Suprapubic skin (tissue), 4 donors: ENCODE measurements around the gene DENND4C. TPM values are rescaled to one million over a fixed set of nuclear protein-coding genes. Genes with fewer than 3 reads are reported as not detected.
A peak's percentile ranks its signal among the peaks of the same experiment; 100 is the strongest.
"Not testable (repeated sequence)": the region's sequence is repeated elsewhere in the genome, so short reads cannot be mapped to it uniquely, and the experiment has no call there.

Source experiments
- DNase-seq, 2 donors: peaks; one replicate each; pipeline ENCODE4 v3.0.0-alpha.2; 2019; ENCODE audit warnings: low spot score in 2 of 2
- H3K27ac ChIP-seq: fragments of 200-600 bp; sonication (generic); one replicate; pipeline ENCODE4 v1.5.1; 2019
- H3K27me3 ChIP-seq: fragments of 200-600 bp; sonication (generic); one replicate; pipeline ENCODE4 v1.5.1; 2019
- H3K36me3 ChIP-seq: fragments of 200-600 bp; sonication (generic); one replicate; pipeline ENCODE4 v1.5.1; 2019
- H3K4me1 ChIP-seq: fragments of 200-600 bp; sonication (generic); one replicate; pipeline ENCODE4 v1.5.1; 2019
- H3K4me3 ChIP-seq: fragments of 200-600 bp; sonication (generic); one replicate; pipeline ENCODE4 v1.5.1; 2019; ENCODE audit warnings: mild to moderate bottlenecking
- H3K9me3 ChIP-seq: fragments of 200-600 bp; sonication (generic); one replicate; pipeline ENCODE4 v1.5.1; 2019
- CTCF ChIP-seq, 2 donors: fragments of 200-600 bp in 1 of 2; fragments of 450-650 bp in 1 of 2; sonication (generic) in 1 of 2; IDR thresholded peaks; one replicate each; pipeline ENCODE4 v1.5.1; 2016 to 2019; ENCODE audit warnings: antibody characterized with exemption in 2 of 2, mild to moderate bottlenecking in 1 of 2, moderate library complexity in 1 of 2
- EP300 ChIP-seq: sonication (generic); formaldehyde crosslinking; IDR thresholded peaks from one replicate; pipeline ENCODE4 v1.6.1; 2017; ENCODE audit warnings: antibody characterized with exemption
- POLR2A ChIP-seq, 2 donors: fragments of 450-650 bp; IDR thresholded peaks; one replicate each; pipeline ENCODE4 v1.6.1; 2017; ENCODE audit warnings: antibody characterized with exemption in 2 of 2, mild to moderate bottlenecking in 2 of 2, moderate library complexity in 2 of 2
- POLR2AphosphoS5 ChIP-seq, 3 donors: sonication (generic); formaldehyde crosslinking; IDR thresholded peaks; one replicate each; pipeline ENCODE4 v1.6.1; 2017; ENCODE audit warnings: antibody characterized with exemption in 3 of 3
- WGBS: methylation state at CpG from one replicate; pipeline ENCODE4 v1.1.5; 2018; 5-methylcytosine and 5-hydroxymethylcytosine counted together
- total RNA-seq, 4 donors: library from RNA; depleted of rRNA; stranded (reverse); fragments of >200 nt; gene quantifications; one replicate each; pipeline ENCODE4 v1.1.0, GENCODE V29; 2016

DENND4C gene
- total RNA-seq, 4 donors from 2014 or later, result 69.0 to 211 (median 94.8) TPM

- Histone ChIP-seq H3K36me3 (peaks cover 33% of the 10 kb centered on the region), H3K27ac (peak overlapping the region; percentile 94), H3K9me3 (no peaks in the 10 kb centered on the region), H3K4me1 (peaks cover 29% of the 10 kb centered on the region), H3K27me3 (no peaks in the 10 kb centered on the region), H3K4me3 (peak overlapping the region; percentile 87)
- peak in 1 of 2 donors; percentile 83 for DNase-seq
- TF ChIP-seq EP300 (no peak), CTCF (IDR thresholded peaks at IDR 0.05) (no peak), POLR2AphosphoS5 (IDR thresholded peaks at IDR 0.05) (no peak), POLR2A (IDR thresholded peaks at IDR 0.05) (no peak)
- 0% methylated on average over 26 of the region's 30 CpGs for WGBS
Measured at GRCh38 chr9:19379697-19380046, 149.2 kb downstream of the DENND4C start.

GRCh38 chr9:19380826-19381075 lies 150.3 kb downstream of the DENND4C start:
- Histone ChIP-seq H3K4me3 (peak overlapping the region; percentile 87), H3K4me1 (peaks cover 29% of the 10 kb centered on the region), H3K36me3 (peaks cover 22% of the 10 kb centered on the region), H3K9me3 (no peaks in the 10 kb centered on the region), H3K27ac (peak overlapping the region; percentile 94), H3K27me3 (no peaks in the 10 kb centered on the region)
- TF ChIP-seq EP300, result no peak
- no peak for TF ChIP-seq POLR2AphosphoS5 (IDR thresholded peaks at IDR 0.05)
- TF ChIP-seq CTCF (IDR thresholded peaks at IDR 0.05), result no peak
- TF ChIP-seq POLR2A (IDR thresholded peaks at IDR 0.05), result no peak
- no peak for DNase-seq
- 45% methylated on average over 6 of the region's 6 CpGs for WGBS

GRCh38 chr9:19381656-19382055 lies 151.2 kb downstream of the DENND4C start:
- no peak for DNase-seq
- Histone ChIP-seq H3K36me3 (peaks cover 13% of the 10 kb centered on the region), H3K9me3 (no peaks in the 10 kb centered on the region), H3K27ac (no peak overlapping the region), H3K4me3 (no peak overlapping the region), H3K4me1 (peaks cover 29% of the 10 kb centered on the region), H3K27me3 (no peaks in the 10 kb centered on the region)
- 94% methylated on average over 2 of the region's 2 CpGs for WGBS
- no peak for TF ChIP-seq CTCF (IDR thresholded peaks at IDR 0.05)
- TF ChIP-seq POLR2AphosphoS5 (IDR thresholded peaks at IDR 0.05), result no peak
- TF ChIP-seq EP300, result no peak
- TF ChIP-seq POLR2A (IDR thresholded peaks at IDR 0.05), result no peak

- DNase-seq, H3K4me3 ChIP-seq, H3K27me3 ChIP-seq, H3K36me3 ChIP-seq, H3K9me3 ChIP-seq, H3K27ac ChIP-seq, H3K4me1 ChIP-seq: not testable (repeated sequence)
- 98% methylated on average over 14 of the region's 14 CpGs for WGBS
Measured at GRCh38 chr9:19385212-19385611, 154.7 kb downstream of the DENND4C start.

- Histone ChIP-seq H3K4me3 (no peak overlapping the region), H3K9me3 (no peaks in the 10 kb centered on the region), H3K27ac (no peak overlapping the region), H3K4me1 (no peaks in the 10 kb centered on the region), H3K27me3 (no peaks in the 10 kb centered on the region), H3K36me3 (no peaks in the 10 kb centered on the region)
- 94% methylated on average over 6 of the region's 6 CpGs for whole genome bisulfite sequencing
- TF ChIP-seq POLR2AphosphoS5 (IDR thresholded peaks at IDR 0.05) (no peak), EP300 (no peak), POLR2A (IDR thresholded peaks at IDR 0.05) (no peak), CTCF (IDR thresholded peaks at IDR 0.05) (no peak)
- no peak for DNase-seq
Measured at GRCh38 chr9:19385786-19386501, 155.5 kb downstream of the DENND4C start.

GRCh38 chr9:19386502-19387044 lies 156.1 kb downstream of the DENND4C start:
- 66% methylated on average over 2 of the region's 2 CpGs for WGBS
- Histone ChIP-seq H3K9me3 (no peaks in the 10 kb centered on the region), H3K27me3 (no peaks in the 10 kb centered on the region), H3K4me3 (no peak overlapping the region), H3K36me3 (no peaks in the 10 kb centered on the region), H3K27ac (no peak overlapping the region), H3K4me1 (no peaks in the 10 kb centered on the region)
- TF ChIP-seq EP300 (no peak), POLR2A (IDR thresholded peaks at IDR 0.05) (no peak), CTCF (IDR thresholded peaks at IDR 0.05) (no peak), POLR2AphosphoS5 (IDR thresholded peaks at IDR 0.05) (no peak)
- no peak for DNase-seq
